Measurements from ENCODE around the gene ZC3H4. TPM values are rescaled to one million over a fixed set of nuclear protein-coding genes. Genes with fewer than 3 reads are reported as not detected.
"Not testable (repeated sequence)": the region's sequence is repeated elsewhere in the genome, so short reads cannot be mapped to it uniquely, and the experiment has no call there.

The ZC3H4 gene
- total RNA-seq, 1 donor from 2014 or later = 94.7 TPM

DNA sequence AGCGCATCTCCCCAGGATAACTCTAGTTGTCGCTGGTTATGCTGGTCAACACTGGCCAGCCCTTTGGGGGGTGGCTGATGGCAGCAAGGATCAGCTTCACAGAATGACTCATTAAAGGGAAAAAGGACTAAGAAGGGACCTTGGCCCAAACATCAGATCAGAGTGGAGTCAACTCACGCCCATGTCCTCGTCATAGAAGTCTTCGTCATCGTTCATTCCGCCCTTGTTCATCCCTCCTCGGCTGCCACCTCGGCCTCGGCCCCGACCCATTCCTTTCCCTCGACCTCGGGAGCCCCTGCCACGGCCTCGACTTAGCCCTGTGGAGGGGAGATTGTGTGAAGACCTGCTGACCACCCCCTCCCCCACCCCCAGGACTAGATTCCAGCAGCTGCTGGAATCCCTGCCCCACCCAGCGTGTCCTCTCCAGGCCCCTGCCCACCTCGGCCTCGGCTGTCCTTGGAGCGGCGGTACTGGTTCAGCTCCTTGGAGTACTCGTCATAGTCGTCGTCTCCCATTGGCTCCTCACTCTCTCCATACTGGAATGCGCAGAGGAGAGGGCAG is 28.6 kb downstream of the ZC3H4 start:
- TF ChIP-seq, protein P1, sequence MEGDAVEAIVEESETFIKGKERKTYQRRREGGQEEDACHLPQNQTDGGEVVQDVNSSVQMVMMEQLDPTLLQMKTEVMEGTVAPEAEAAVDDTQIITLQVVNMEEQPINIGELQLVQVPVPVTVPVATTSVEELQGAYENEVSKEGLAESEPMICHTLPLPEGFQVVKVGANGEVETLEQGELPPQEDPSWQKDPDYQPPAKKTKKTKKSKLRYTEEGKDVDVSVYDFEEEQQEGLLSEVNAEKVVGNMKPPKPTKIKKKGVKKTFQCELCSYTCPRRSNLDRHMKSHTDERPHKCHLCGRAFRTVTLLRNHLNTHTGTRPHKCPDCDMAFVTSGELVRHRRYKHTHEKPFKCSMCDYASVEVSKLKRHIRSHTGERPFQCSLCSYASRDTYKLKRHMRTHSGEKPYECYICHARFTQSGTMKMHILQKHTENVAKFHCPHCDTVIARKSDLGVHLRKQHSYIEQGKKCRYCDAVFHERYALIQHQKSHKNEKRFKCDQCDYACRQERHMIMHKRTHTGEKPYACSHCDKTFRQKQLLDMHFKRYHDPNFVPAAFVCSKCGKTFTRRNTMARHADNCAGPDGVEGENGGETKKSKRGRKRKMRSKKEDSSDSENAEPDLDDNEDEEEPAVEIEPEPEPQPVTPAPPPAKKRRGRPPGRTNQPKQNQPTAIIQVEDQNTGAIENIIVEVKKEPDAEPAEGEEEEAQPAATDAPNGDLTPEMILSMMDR (IDR thresholded peaks at IDR 0.05; ENCODE audit: unreplicated experiment) = no peak
- DNase-seq (ENCODE audit: low spot score, unreplicated experiment) = no peak
- Mint-ChIP-seq H3K36me3 (ENCODE audit: insufficient read depth) (peaks cover 34% of the 10 kb centered on the region), H3K27ac (no peak overlapping the region), H3K9me3 (ENCODE audit: low read depth) (no peaks in the 10 kb centered on the region), H3K27me3 (no peaks in the 10 kb centered on the region), H3K4me3 (ENCODE audit: low read depth) (no peak overlapping the region), H3K4me1 (ENCODE audit: low read depth) (peaks cover 2% of the 10 kb centered on the region)

DNA sequence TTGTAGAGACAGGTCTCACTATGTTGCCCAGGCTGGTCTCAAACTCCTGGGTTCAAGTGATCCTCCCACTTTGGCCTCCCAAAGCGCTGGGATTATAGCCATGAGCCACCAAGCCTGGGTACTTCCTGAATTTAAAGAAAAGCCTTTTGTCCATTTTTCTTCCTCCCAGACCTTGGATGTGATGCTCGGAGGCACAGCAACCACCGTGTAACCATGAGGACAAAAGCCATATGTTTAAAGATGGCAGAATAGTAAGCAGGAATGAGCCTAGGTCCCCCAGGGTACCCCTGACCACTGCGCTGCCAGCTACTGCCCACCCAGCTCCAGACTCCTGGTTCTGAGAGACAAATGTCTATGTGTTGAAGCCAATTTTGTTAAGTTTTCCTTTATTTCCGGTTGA is 31.1 kb downstream of the ZC3H4 start:
- peaks cover 34% of the 10 kb centered on the region for H3K36me3 Mint-ChIP-seq (ENCODE audit: insufficient read depth)
- TF ChIP-seq, protein P1 (IDR thresholded peaks at IDR 0.05; ENCODE audit: unreplicated experiment) = no peak
- DNase-seq (ENCODE audit: low spot score, unreplicated experiment) = no peak
- H3K27ac Mint-ChIP-seq = no peak overlapping the region
- H3K4me1 Mint-ChIP-seq (ENCODE audit: low read depth) = peaks cover 2% of the 10 kb centered on the region
- no peaks in the 10 kb centered on the region for H3K9me3 Mint-ChIP-seq (ENCODE audit: low read depth)
- H3K27me3 Mint-ChIP-seq = no peaks in the 10 kb centered on the region
- H3K4me3 Mint-ChIP-seq (ENCODE audit: low read depth) = no peak overlapping the region

DNA sequence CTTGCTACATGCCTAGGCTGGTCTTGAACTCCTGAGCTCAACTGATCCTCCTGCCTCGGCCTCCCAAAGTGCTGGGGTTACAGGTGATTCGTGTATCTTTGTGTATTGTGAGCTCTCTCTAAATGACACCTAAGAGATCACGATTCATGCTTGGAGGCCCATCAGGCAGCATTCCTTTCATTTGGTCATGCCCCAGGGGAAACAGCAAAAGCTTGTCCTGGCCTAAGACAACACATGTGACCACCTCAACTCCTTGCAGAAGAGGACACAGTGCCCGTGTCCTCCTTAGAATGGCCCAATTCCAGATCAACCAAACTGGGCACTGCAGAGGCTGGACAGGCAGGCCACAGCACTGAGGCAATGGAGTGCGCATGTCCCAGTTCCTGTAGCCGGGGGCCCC is 32.5 kb downstream of the ZC3H4 start:
- Mint-ChIP-seq H3K27ac (no peak overlapping the region), H3K4me3 (ENCODE audit: low read depth) (no peak overlapping the region), H3K27me3 (no peaks in the 10 kb centered on the region), H3K9me3 (ENCODE audit: low read depth) (no peaks in the 10 kb centered on the region), H3K36me3 (ENCODE audit: insufficient read depth) (peaks cover 30% of the 10 kb centered on the region), H3K4me1 (ENCODE audit: low read depth) (peaks cover 2% of the 10 kb centered on the region)
- no peak for DNase-seq (ENCODE audit: low spot score, unreplicated experiment)
- TF ChIP-seq, protein P1 (IDR thresholded peaks at IDR 0.05; ENCODE audit: unreplicated experiment) = no peak

DNA sequence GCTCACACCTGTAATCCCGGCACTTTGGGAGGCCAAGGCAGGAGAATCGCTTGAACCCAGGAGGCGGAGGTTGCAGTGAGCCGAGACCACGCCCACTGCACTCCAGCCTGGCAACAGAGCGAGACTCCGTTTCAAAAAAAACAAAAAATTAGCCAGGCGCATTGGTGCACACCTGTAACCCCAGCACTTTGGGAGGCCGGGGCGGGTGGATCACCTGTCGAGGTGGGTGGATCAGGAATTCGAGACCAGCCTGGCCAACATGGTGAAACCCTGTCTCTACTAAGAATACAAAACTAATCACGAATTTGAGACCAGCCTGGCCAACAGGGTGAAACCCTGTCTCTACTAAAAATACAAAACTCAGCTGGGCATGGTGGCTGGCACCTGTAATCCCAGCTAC is 35.2 kb downstream of the ZC3H4 start:
- H3K27me3 Mint-ChIP-seq; H3K4me3 Mint-ChIP-seq (ENCODE audit: low read depth); H3K4me1 Mint-ChIP-seq (ENCODE audit: low read depth); H3K27ac Mint-ChIP-seq; DNase-seq (ENCODE audit: low spot score, unreplicated experiment); H3K9me3 Mint-ChIP-seq (ENCODE audit: low read depth): not testable (repeated sequence)
- H3K36me3 Mint-ChIP-seq (ENCODE audit: insufficient read depth) = peaks cover 24% of the 10 kb centered on the region

DNA sequence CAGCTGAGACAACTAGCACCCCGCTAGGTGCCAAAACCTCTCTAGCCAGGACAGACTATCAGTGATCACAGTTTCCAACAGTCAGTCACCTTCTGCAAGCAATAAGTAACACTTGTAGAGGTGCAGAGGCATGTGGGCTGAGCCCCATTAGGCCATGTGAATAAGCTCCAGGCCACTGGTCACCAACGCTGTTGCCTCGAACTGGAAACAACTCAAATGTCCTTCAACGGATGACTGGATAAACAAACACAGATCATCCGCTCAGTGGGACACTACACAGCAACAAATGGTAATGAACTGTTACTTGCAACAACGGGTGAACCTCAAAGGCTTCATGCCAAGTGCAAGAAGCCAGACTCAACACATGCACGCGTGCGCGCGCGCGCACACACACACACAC is 37.6 kb downstream of the ZC3H4 start:
- H3K4me3 Mint-ChIP-seq (ENCODE audit: low read depth) = no peak overlapping the region
- TF ChIP-seq, protein P1 (IDR thresholded peaks at IDR 0.05; ENCODE audit: unreplicated experiment) = no peak
- H3K4me1 Mint-ChIP-seq (ENCODE audit: low read depth) = peaks cover 2% of the 10 kb centered on the region
- H3K36me3 Mint-ChIP-seq (ENCODE audit: insufficient read depth) = peaks cover 20% of the 10 kb centered on the region
- H3K27me3 Mint-ChIP-seq = no peaks in the 10 kb centered on the region
- no peaks in the 10 kb centered on the region for H3K9me3 Mint-ChIP-seq (ENCODE audit: low read depth)
- H3K27ac Mint-ChIP-seq = no peak overlapping the region
- DNase-seq (ENCODE audit: low spot score, unreplicated experiment) = no peak

DNA sequence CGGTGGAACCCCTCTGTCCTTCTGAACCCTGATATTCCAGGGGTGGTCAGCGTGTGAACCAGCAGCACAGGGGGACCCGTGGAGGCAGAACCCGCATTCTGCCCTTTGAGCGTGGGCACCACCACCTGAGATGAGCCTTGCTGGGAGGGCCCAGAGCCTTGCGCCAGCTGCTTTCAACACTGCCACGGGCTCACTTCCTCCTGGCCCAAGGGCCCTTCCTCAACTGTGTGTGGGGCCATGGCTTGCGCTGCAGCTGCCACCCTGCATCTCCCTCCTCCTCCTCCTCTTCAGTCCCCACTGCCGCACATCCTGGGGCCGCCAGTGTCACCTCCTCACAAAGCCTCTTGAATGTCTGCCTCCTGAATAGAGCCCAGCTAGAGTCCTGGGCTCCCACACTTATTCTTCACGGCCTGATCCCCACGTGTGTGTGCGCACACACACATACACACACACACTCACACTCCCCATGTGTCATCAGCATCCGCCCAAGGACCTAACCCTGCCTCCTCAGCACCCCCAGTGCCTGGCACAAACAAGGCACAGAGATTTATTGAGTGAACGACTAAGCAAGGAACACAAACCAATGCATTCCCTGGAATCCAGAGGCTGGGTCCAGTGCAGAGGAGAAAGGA is 38.3 kb downstream of the ZC3H4 start:
- H3K27ac Mint-ChIP-seq = no peak overlapping the region
- H3K36me3 Mint-ChIP-seq (ENCODE audit: insufficient read depth) = peaks cover 20% of the 10 kb centered on the region
- peaks cover under 1% of the 10 kb centered on the region for H3K4me1 Mint-ChIP-seq (ENCODE audit: low read depth)
- no peak overlapping the region for H3K4me3 Mint-ChIP-seq (ENCODE audit: low read depth)
- no peak for DNase-seq (ENCODE audit: low spot score, unreplicated experiment)
- H3K27me3 Mint-ChIP-seq = no peaks in the 10 kb centered on the region
- H3K9me3 Mint-ChIP-seq (ENCODE audit: low read depth) = no peaks in the 10 kb centered on the region
- TF ChIP-seq, protein P1 (IDR thresholded peaks at IDR 0.05; ENCODE audit: unreplicated experiment) = no peak

Measured in progenitor cell of endocrine pancreas (in vitro differentiated cells).